Right kidney (tissue), 9 donors: Measurements from ENCODE around the gene TMEM212.

ENCODE experiments used
- DNase-seq: peaks from one replicate; pipeline ENCODE4 v3.0.0-alpha.2; 2016
- long read RNA-seq, 8 donors: transcript quantifications; one replicate each; lab custom pipeline, GENCODE V29; 2026

The TMEM212 gene
- long read RNA-seq, donor 1, result 0 reads
- long read RNA-seq, donor 2, result 0 reads
- long read RNA-seq, donor 3, result 0 reads
- long read RNA-seq, donor 4, result 0 reads
- long read RNA-seq, donor 5, result 0 reads
- long read RNA-seq, donor 6, result 0 reads
- long read RNA-seq, donor 7, result 0 reads
- long read RNA-seq, donor 8, result 0 reads

DNA sequence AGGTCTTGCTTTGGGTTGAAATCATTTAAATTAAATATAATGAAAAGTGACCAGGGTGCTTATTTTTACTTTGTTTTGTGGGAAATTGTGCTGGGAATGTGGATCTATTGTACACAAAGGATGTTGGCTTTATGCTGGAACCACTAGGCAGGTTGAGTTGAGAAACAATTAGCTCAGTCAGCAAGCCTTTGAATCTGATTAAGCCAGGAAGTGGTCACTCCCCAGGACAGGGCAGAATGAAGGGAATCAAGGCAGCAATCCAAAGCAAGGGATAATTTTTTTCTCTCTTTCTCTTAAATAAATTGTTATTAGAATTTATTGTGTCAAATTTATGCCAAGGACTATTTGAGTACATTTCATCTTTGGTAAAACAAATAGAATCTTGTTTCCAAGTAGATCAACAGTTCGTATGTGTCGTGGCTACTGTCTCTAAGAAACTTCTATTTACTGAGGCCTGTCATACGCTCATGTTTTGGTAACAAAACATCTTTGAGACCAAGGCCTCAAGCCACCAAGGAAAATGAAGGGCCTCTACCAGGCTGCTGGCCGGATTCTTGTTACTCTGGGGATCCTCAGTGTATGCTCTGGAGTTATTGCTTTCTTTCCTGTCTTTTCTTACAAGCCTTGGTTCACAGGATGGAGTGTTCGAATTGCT is at the start of gene TMEM212:
TMEM212 (plus strand) TSS at position 486 of the 655 bp plus-strand sequence; CDS start at position 521, 35 bp downstream.
- no peak for DNase-seq

DNA sequence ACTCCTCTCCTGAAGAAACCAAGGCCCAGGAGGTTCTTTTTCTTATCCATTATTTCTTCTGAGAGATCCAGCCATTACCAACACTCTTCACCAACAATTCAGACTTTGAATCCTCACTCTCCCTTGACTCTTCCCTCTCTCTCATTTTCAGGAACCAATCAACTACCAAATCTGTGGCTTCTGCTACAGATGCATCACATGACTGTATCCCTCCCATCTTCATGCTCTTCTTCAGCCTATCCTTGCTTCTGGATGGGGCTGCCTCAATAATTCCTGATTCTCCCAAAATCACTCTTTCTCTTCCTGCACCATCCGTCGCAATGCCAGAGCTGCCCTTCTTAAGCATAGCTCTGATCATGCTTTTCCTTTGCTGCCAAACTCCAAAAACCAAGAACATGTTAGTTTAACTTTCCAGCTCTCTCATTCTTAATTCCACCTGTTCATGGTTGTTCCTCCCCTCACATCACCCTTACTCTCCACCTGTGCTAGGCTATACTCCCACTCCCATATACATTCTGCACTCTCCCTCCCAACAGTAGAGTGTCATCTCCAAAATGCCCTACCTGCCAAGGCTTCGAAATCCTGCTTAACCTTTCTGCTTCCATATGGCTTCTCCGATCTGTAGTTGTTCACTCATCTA is 46.4 kb upstream of the TMEM212 start:
- DNase-seq, result no peak

DNA sequence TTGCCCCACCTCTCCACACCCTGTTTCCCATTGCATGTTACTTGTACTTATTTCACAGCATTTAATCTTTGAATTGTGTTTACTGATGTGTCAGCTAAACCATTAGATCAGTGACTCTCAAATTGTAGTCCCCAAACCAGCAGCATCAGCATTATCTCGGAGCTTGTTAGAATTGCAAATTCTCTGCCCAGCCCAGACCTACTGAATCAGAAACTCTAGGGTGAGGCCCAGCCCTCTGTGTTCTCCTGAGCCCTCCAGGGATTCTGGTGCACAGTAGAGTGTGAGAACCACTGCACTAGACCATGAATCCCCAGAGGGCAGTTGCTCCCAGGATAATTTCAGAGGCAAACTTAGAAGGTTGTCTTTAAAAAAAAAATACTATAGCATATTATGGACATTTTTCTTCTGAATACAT is 45.9 kb upstream of the TMEM212 start:
- no peak for DNase-seq

DNA sequence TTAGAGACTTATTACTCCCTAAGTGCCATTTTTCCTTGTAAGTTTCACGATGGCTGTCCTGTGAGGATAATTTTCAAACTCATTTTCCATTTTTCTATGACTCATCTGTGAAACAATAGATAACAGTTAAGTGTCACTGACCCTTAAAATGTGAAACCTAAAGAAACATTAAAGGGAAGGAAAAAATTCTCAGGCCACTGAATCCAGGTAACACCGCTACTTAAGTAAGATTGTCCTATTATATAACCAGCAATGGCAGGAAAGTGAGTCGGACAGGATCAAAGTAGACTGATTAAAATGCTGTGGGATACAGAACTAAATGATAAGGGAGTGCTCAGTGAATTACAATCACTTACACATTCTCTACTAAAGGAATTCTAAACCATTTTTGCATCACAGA is 45.3 kb upstream of the TMEM212 start:
- no peak for DNase-seq

DNA sequence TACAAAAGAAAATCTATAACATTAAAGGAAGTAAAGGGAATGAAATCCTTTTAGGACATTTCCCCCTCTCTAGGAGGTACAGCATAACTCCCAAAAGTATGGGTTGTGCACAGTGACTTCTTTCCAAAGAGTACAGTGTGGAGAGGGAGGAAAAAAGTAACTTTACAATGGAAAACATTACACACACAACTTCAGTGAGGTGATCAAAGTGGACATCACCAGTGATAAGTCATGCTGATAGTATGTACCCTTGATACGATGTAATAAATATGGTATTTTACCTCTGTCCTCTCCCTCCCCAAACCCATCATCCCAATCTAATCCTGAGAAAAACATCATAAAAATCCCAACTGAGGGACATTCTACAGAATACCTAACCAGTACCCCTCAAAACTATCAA is 43.6 kb upstream of the TMEM212 start:
- no peak for DNase-seq

DNA sequence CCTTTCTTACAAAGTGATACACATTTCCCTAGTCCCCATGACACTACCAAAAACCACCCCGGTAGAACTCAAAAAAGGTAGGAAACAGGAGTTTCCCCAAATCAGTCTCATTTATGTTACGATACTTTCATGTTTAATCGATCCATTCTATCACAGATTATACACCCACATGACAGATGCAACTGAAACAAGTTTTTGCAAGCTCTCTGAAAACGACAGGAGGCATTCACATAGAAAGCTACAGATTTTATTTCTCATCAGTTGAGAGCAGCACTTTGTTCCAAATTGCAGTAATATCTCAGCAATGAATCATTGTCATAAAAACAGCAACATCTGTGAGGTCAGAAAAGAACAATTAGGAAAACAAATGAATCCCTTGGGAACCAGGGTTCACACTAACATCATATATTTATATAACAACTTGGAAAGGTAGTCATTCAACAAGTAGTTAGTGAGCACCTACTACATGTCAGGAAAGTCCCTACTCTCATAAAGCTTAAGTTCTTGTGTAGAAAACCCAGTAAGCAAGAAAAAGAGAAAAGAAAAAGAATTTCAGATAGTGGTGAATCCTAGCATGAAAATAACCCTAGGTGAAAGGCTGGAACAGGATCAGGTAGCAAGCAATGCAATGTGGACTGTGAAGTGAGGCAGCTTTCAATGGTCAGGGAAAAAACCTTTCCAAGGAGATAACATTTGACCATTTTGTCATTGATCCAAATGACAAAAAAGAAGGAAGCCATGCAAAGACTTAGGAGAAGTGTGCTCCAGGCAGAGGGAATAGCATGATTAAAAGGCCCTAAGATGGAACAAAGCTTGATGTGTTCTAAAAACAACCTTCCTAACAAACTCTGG is 41.2 kb upstream of the TMEM212 start:
- no peak for DNase-seq

DNA sequence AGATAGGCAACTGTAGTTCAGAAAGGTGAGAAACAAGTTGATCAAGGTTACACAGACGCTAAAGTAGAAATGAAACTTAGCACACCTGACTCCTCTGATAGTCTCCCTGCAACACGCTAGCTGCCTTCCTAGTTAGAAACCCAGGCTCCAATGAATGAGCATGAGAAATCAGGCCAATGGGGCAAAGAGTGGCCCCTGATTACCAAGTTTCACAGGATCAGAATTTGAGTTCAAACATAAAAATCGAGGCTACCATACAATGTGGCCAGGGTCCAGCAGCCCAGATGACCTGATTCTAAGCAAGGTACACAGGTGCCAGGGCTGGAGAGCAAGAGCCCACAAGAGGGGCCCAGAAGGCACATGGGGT is 40.6 kb upstream of the TMEM212 start:
- DNase-seq, result no peak

DNA sequence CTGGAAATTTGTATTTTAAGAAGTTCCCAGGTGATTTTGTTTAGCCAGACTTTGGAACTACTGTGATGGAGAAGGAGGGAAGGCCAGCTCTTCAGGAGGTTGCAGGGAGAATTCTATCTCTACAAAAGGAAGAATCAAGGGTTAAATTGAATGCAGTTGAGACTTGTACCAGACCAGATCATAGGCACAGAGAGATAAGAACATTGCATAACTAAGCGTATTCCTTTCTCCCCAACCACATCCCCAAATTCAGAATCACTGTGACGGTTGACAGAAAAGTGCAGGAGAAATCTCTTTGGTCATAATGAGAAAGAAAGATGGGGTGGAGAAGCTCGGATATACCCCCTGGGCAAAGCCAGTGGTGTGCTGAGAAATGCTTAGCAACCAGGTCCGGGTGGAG is 40.1 kb upstream of the TMEM212 start:
- no peak for DNase-seq

DNA sequence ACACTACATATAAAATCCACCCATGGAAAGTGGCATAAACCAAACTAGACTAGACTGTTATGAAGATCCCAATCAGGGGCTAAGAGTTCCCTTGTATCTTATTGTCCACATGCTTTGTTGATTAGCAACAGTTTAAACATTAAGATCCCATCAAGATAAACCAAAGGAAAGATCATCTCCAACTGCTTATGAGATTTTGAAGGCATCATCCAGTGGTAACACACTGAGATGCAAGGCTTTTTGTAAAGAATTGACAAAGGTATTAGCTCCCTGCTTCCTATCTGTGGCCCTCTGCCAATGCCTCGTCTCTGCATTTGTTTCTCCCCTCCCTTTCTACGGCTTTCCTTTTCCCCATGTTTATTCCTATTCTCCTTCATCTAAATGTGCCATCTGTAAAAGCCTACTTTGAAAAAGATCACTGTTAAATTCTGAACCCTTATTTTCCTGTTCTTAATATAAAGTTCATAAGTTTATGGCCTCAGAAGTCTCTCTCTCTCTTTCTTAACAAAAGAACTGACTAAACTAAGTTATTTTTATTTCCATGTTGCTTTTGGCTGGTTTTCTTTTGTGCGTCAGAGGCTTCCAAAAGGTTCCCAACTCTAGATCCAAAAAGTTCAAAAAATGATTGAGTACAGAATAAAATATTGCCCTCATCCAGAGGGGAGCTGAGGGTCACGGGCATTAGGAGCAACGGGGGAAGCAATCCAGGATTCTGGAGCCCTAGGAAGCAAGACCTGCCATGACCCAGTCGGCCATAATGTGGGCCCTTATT is 38.3 kb upstream of the TMEM212 start:
- DNase-seq, result no peak

DNA sequence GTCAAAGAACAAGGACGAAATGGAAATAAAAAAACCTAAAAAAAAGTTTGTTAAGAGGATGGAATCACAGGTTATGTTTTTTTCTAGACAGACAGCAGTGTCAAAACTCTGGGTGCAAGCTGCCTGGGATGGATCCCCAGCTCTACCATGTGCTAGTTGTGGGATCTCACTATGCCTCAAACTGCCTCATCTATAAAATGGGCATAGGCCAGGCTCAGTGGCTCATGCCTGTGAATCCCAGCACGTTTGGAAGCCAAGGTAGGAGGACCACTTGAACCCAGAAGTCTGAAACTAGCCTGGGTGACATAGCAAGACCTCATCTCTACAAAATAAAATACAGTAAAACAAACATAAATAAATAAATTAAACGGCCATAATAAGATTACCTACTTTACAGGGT is 37.5 kb upstream of the TMEM212 start:
- no peak for DNase-seq

DNA sequence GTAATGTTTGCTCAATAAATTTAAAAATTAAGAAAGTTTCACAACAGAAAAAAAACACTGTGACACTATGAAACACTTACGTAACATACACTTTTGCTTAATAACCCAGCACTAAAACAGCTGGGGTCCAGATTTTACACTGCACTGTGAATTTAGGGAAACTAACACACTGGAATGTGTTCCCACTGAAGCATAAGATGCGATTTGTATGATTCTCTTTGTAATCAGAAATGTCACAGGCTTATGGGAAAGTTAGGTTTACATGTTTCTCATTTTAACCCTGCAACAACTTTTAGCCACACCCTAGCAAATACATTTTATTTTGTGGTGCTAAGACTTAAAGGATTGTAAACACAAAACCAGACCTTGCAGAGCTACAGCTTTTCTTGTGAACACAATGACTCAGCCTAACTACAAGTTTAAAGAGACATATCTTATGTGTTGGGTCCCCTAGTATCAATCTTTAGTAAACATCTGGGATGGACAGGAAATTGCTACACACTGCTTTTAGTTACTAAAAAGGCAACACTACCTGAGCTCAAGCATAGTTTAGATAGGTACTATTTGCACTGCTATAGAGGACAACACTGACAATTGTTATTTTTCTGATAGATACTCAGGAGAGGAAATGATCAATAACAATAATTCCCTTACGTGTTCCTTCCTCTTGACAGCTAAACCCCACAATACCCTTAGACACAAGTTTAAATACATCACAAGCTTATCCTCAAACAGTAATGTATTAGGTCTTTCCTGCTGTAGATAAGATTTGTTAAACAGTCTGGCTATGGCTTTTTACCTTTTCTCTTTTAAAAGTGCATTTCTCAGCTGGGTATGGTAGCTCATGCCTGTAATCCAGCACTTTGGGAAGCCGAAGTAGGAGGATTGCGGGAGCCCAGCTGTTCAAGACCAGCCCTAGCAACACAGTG is 36.7 kb upstream of the TMEM212 start:
- DNase-seq, result no peak

DNA sequence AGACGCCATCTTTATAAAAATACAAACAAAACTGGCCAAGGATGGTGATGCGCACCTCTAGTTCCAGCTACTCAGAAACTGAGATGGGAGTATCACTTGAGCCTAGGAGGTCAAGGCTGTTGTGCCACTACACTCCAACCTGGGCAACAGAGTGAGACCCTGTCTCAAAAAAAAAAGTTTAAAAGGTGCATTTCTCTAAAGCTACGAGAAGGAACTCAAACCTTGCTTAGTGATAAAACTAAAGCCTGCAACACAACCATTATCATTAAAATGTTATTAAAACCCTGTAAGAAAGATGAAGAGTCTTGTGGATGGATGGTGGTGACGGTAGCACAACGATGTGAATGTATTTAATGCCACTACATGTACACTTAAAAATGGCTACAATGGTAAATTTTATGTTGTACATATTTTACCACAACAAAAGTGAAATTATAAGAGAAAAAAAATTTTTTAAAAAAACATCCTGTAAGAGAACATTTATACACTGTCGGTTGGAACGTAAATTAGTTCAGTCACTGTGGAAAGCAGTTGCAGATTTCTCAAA is 35.9 kb upstream of the TMEM212 start:
- no peak for DNase-seq

DNA sequence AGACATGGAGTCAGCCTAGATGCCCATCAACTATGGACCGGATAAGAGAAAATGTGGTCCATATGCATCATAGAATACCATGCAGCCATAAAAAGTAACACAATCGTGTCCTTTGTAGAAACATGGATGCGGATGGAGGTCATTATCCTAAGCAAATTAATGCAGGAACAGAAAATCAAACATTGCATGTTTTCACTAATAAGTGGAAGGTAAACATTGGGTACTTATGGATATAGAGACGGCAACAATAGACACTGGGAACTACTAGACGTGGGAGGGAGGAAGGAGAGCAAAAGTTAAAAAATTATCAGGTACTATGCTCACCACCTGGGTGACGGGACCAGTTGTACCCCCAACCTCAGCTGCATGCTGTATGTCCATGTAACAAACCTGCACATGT is 35.3 kb upstream of the TMEM212 start:
- DNase-seq, result no peak

DNA sequence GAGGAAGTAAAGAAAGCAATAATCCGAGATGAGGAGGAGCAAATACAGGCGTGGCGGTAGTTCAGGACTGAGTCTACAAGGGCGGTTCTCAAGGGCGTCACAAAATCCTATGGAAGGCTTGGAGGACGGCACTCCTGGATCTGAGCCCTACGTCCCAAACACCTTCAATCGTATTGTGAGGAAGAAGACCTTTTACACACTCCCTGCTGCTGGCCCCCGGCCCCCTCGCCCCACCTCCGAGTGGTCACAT is 33.6 kb upstream of the TMEM212 start:
- DNase-seq, result no peak

DNA sequence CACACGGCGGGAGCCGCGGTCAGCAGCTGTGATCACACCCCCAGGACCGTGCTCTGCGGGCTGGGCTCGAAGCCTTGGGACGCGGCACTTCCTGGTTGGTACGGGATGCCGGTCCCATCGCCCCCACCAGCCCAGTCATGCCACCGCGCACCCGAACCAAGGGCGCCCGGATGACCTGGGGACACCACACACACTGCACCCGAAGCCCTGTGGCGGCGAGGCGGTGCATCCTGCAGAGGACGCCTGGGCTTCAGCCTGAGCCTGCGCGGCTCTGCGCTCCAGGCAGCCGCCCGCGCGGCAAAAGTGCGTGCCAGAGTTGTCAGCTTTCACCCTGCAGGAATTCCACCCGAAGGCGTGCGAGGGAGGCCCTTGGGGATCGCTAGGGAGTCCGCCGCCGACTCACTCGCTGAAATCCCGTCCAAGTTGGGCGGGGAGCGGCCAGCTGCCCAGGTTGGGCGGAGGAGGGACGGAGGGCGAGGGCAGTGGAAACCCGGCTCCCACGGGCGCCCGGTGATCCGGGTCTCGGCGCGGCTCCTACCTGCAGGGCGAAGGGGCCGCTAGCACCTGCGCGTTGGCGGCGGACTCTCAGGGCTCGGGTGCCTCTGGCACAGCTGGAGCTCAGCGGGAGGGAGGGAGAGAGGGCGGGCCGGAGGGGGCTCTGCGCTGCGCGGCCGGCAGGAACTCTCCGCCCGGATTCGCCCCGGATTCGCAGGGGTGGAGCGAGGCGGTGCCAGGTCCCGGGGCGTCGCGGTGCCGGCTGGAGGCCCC is 33.1 kb upstream of the TMEM212 start, which contains the start of gene PLD1:
PLD1 (minus strand) TSS at position 623 of the 768 bp plus-strand sequence. CDS start 72,432 bp downstream, outside the sequence.
- DNase-seq, result peak; percentile 90

DNA sequence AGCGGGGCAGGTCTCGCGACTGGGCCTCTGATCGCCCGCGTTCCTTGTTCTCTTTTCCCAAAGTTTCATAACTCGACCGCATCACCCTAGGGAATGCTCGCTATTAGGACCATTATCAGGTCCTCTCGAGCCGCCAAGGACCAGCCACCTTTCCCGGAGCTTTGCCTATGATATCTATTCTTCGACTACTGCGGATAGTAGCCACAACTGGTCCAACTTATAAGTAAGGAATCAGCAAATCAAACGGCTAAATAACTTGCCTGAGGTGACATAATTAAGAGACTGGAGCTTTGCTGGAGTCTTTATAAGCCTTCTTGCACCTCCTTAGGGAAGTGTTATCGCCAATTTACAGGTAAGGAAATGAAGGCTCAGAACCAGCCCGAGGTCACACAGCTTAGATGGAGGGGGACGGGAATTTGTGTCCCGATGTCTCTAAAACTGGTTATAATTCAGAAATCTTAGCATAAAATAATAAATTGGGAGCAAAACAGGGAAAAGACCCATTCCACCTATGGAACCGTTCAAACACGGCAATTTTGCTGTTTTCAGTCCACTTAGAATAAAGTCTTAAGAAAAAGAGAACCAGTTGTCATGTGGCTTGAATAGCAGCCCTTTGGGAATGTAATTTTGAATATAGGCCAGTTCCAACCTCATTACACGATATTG is 32.4 kb upstream of the TMEM212 start:
- DNase-seq, result no peak

DNA sequence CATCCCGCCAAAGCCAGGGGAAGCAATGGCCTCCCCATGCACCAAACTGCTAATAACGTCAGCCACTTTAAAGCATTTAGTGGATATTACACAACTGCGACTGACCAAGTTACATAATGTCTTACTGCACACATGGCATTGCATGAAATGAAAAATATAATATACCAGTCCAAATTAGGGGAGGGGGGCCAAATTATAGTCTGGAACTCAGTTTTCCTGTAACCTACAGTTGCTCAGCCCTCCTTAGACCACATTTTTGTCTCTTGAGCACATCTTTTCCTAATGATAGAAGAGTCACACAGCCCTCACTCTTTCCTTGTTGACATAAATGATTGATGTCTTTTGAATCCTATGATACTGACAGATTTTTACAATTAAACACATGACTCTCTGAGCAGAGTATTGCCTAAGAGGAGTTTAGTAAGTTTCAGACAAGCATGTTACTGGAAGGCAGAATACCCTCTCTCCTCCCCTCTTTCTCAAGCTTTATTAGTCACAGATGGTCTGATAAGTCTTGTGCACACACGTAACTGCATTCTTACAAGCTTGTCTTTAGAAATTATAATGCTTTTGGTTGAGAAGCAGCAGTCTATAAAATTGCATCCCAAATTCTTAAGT is 31.7 kb upstream of the TMEM212 start:
- no peak for DNase-seq

DNA sequence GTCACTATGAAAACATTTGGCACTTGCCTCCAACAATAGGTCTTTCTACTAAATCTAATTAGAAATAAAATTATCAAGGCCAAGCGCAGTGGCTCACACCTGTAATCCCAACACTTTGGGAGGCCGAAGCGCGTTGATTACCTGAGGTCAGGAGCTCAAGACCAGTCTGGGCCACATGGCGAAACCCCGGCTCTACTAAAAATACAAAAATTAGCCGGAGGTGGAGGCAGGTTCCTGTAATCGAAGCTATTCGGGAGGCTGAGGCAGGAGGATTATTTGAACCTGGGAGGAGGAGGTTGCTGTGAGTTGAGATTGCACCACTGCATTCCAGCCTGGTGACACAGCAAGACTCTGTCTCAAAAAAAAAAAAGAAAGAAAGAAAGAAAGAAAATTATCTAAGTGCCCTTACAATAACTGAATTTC is 31.2 kb upstream of the TMEM212 start:
- DNase-seq, result no peak

DNA sequence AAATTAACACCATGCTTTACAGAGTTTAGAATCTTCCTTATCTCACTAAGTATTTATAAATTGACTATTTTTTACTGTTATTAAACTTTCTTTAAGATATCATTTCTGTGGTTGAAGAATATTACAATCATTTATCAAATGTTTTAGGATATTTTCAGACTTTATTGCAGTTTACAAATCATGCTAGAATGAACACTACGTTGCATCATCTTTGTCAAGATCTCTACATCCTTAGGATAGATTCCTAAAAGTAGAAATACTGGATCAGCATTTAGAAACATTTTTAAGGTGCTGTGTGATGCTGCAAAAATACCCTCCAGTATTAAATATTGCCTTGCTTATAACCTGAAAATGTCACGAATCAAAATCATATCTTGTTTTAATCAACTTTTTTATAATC is 30.3 kb upstream of the TMEM212 start:
- no peak for DNase-seq
